Fibroblast of lung (primary cell): ENCODE results near the gene RALGAPB. TPM values are rescaled to one million over a fixed set of nuclear protein-coding genes. Genes with fewer than 3 reads are reported as not detected.
"Not testable (repeated sequence)": the region's sequence is repeated elsewhere in the genome, so short reads cannot be mapped to it uniquely, and the experiment has no call there.

ENCODE experiments used
- DNase-seq, 2 donors: peaks; one replicate each; pipeline versions ENCODE4 v3.0.0 to v3.0.0-alpha.2; 2010; ENCODE audit warnings: low read depth in 2 of 2
- H2AFZ ChIP-seq: 2 replicates; pipeline ENCODE4 v1.5.1; 2012; ENCODE audit warnings: low read length, control low read depth, inconsistent platforms
- H3K27ac ChIP-seq: 2 replicates; pipeline ENCODE4 v1.5.1; 2011; ENCODE audit warnings: low read length, control low read depth; ENCODE audit not compliant: insufficient read depth
- H3K27me3 ChIP-seq: 2 replicates; pipeline ENCODE4 v1.5.1; 2011; ENCODE audit warnings: mild to moderate bottlenecking, low read length; ENCODE audit not compliant: control insufficient read depth, insufficient read depth
- H3K36me3 ChIP-seq: 2 replicates; pipeline ENCODE4 v1.5.1; 2011; ENCODE audit warnings: low read length; ENCODE audit not compliant: control insufficient read depth, insufficient read depth
- H3K4me1 ChIP-seq: 2 replicates; pipeline ENCODE4 v1.5.1; 2011; ENCODE audit warnings: low read length; ENCODE audit not compliant: control insufficient read depth, insufficient read depth; ENCODE audit errors: extremely low read depth
- H3K4me2 ChIP-seq: 2 replicates; pipeline ENCODE4 v1.5.1; 2011; ENCODE audit warnings: low read length, control low read depth; ENCODE audit not compliant: insufficient read depth; ENCODE audit errors: extremely low read depth
- H3K4me3 ChIP-seq, 4 experiments: fragments of 200-600 bp in 1 of 4; sonication (generic) in 1 of 4; replicated peaks in 1 of 4; 2 replicates each; pipeline ENCODE4 v1.5.1; 2011 to 2016; ENCODE audit warnings: low read length in 4 of 4, low read depth in 3 of 4, mild to moderate bottlenecking in 3 of 4, control low read depth in 2 of 4, inconsistent platforms in 1 of 4, mixed read lengths in 1 of 4; ENCODE audit not compliant: insufficient read depth in 1 of 4; ENCODE audit errors: control extremely low read depth in 1 of 4
- H3K79me2 ChIP-seq: 2 replicates; pipeline ENCODE4 v1.5.1; 2012; ENCODE audit warnings: mild to moderate bottlenecking, low read length, inconsistent platforms; ENCODE audit not compliant: control insufficient read depth, insufficient read depth
- H3K9ac ChIP-seq: 2 replicates; pipeline ENCODE4 v1.5.1; 2011; ENCODE audit warnings: mild to moderate bottlenecking, low read length, control low read depth; ENCODE audit not compliant: insufficient read depth
- H3K9me3 ChIP-seq: 2 replicates; pipeline ENCODE4 v1.5.1; 2012; ENCODE audit warnings: low read depth, low read length; ENCODE audit not compliant: control insufficient read depth, insufficient read depth
- H4K20me1 ChIP-seq: 2 replicates; pipeline ENCODE4 v1.5.1; 2011; ENCODE audit warnings: low read length; ENCODE audit not compliant: control insufficient read depth, insufficient read depth; ENCODE audit errors: extremely low read depth
- CTCF ChIP-seq, 2 donors: IDR thresholded peaks in 1 of 2; conservative IDR thresholded peaks in 1 of 2; 1 replicate in 1 of 2; 2 replicates in 1 of 2; pipeline ENCODE4 v1.5.1; 2011 to 2012; ENCODE audit warnings: low read length in 2 of 2, control low read depth in 1 of 2, inconsistent platforms in 1 of 2, low read depth in 1 of 2, mild to moderate bottlenecking in 1 of 2
- EZH2 ChIP-seq: IDR thresholded peaks from 2 replicates; pipeline ENCODE4 v1.5.1; 2012; ENCODE audit warnings: low read length, control low read depth, mild to moderate bottlenecking; ENCODE audit errors: missing control alignments
- polyA plus RNA-seq, 2 donors: library from polyadenylated mRNA; depleted of rRNA in 1 of 2; stranded (reverse) in 1 of 2; unstranded in 1 of 2; fragments of >200 nt; gene quantifications; 2 replicates each; pipeline ENCODE4 v1.2.1, GENCODE V29; 2011 to 2012; ENCODE audit warnings: missing spikeins in 1 of 2
- total RNA-seq: library from RNA; depleted of rRNA; stranded (reverse); fragments of >200 nt; gene quantifications from 2 replicates; pipeline ENCODE4 v1.2.1, GENCODE V29; 2014

The RALGAPB gene
- total and polyA plus RNA-seq, 2 donors (not counting 1 experiment from before 2014, with no cell fraction given) = 19.5 to 31.4 TPM

- no peak overlapping the region for H3K9ac ChIP-seq
- DNase-seq = no peak
- no peak overlapping the region for H2AFZ ChIP-seq
- H3K36me3 ChIP-seq = no peaks in the 10 kb centered on the region
- no peak overlapping the region for H3K27ac ChIP-seq
- no peaks in the 10 kb centered on the region for H4K20me1 ChIP-seq
- H3K4me3 ChIP-seq = no peak overlapping the region
- H3K79me2 ChIP-seq = no peaks in the 10 kb centered on the region
- H3K4me1 ChIP-seq = no peaks in the 10 kb centered on the region
- TF ChIP-seq EZH2 (no peak), CTCF (conservative IDR thresholded peaks at IDR 0.05 in 1 of 2, IDR thresholded peaks at IDR 0.05 in 1 of 2; ENCODE audit: low read depth in 1 of 2, low read length in 2 of 2) (no peak)
- no peaks in the 10 kb centered on the region for H3K9me3 ChIP-seq
- peaks cover 2% of the 10 kb centered on the region for H3K27me3 ChIP-seq
- no peak overlapping the region for H3K4me2 ChIP-seq
These were observed 119.1 kb downstream of the RALGAPB start for GRCh38 chr20:38591474-38592410.

DNA sequence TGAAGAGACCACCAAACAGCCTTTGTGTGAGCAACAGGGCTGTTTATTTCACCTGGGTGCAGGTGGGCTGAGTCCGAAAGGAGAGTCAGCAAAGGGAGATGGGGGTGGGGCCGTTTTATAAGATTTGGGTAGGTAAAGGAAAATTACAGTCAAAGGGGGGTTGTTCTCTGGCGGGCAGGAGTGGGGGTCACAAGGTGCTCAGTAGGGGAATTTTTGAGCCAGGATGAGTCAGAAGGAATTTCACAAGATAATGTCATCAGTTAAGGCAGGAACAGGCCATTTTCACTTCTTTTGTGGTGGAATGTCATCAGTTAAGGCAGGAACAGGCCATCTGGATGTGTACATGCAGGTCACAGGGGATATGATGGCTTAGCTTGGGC, 119.8 kb downstream of the RALGAPB start:
- DNase-seq, H3K9me3 ChIP-seq, H3K9ac ChIP-seq: not testable (repeated sequence)

GRCh38 chr20:38594281-38594680, 121.6 kb downstream of the RALGAPB start:
- DNase-seq, H3K27me3 ChIP-seq, H3K79me2 ChIP-seq, H3K4me1 ChIP-seq, H2AFZ ChIP-seq, H4K20me1 ChIP-seq, H3K36me3 ChIP-seq, H3K27ac ChIP-seq, H3K9ac ChIP-seq, H3K4me3 ChIP-seq, H3K4me2 ChIP-seq, H3K9me3 ChIP-seq: not testable (repeated sequence)

More for the DNA sequence above, 119.8 kb downstream of the RALGAPB start:
- H3K27ac ChIP-seq, H3K4me2 ChIP-seq, H2AFZ ChIP-seq, H4K20me1 ChIP-seq, H3K36me3 ChIP-seq, H3K4me3 ChIP-seq, H3K79me2 ChIP-seq, H3K27me3 ChIP-seq, H3K4me1 ChIP-seq: not testable (repeated sequence)

DNA sequence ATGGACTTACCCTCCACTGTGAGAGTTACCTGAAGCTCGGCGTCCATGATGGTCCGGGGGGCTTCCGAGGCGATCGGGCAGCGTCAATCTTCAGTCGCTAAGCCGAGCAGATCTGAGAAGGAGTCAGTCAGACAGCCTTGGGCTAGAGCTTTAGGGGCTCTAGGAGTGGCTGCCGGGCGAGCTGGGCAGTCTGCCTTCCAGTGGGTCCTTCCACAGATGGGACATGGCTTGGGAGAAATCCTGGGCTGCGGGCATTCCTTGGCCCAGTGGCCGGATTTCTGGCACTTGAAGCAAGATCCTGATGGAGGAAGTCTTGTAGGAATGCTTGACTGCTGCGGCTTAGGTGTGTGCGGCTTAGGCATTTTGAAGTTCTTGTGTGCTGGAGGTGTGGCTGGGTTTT, 123.2 kb downstream of the RALGAPB start:
- H3K9ac ChIP-seq, H2AFZ ChIP-seq, DNase-seq, H3K4me2 ChIP-seq, H4K20me1 ChIP-seq, H3K4me1 ChIP-seq, H3K9me3 ChIP-seq, H3K27ac ChIP-seq, H3K36me3 ChIP-seq, H3K79me2 ChIP-seq, H3K4me3 ChIP-seq: not testable (repeated sequence)
- H3K27me3 ChIP-seq = peaks cover 10% of the 10 kb centered on the region
